Measurements from ENCODE around the gene PACRG.

PACRG gene

GRCh38 chr6:163336961-163337360 lies 609.2 kb downstream of the PACRG start:
- no peak for DNase-seq (ENCODE audit: extremely low read depth, low read depth)

GRCh38 chr6:163337958-163338357 lies 610.2 kb downstream of the PACRG start:
- no peak for DNase-seq (ENCODE audit: extremely low read depth, low read depth)
- no peak for TF ChIP-seq CTCF (IDR thresholded peaks at IDR 0.05; ENCODE audit: low read depth, low read length)

More at GRCh38 chr6:163336961-163337360, 609.2 kb downstream of the PACRG start:
- TF ChIP-seq CTCF (IDR thresholded peaks at IDR 0.05; ENCODE audit: low read depth, low read length), result no peak

- no peak for TF ChIP-seq CTCF (IDR thresholded peaks at IDR 0.05; ENCODE audit: low read depth, low read length)
- no peak for DNase-seq (ENCODE audit: extremely low read depth, low read depth)
Measured at GRCh38 chr6:163338671-163339405, 611.1 kb downstream of the PACRG start.

GRCh38 chr6:163339466-163339865 lies 611.7 kb downstream of the PACRG start:
- no peak for DNase-seq (ENCODE audit: extremely low read depth, low read depth)
- TF ChIP-seq CTCF (IDR thresholded peaks at IDR 0.05; ENCODE audit: low read depth, low read length), result no peak

GRCh38 chr6:163340201-163340887 lies 612.6 kb downstream of the PACRG start:
- no peak for TF ChIP-seq CTCF (IDR thresholded peaks at IDR 0.05; ENCODE audit: low read depth, low read length)
- no peak for DNase-seq (ENCODE audit: extremely low read depth, low read depth)

- TF ChIP-seq CTCF (IDR thresholded peaks at IDR 0.05; ENCODE audit: low read depth, low read length), result no peak
- no peak for DNase-seq (ENCODE audit: extremely low read depth, low read depth)
Measured at GRCh38 chr6:163341224-163342061, 613.7 kb downstream of the PACRG start.

All from AG09319 (cell line).